Adipocyte (in vitro differentiated cells): ENCODE results near the gene SYTL5.
A peak's percentile ranks its signal among the peaks of the same experiment; 100 is the strongest.

Source experiments
- DNase-seq: peaks from one replicate; pipeline ENCODE4 v3.0.0-alpha.2; 2015; ENCODE audit warnings: low read depth
- H3K27me3 ChIP-seq: replicated peaks from 2 replicates; pipeline ENCODE4 v1.7.0; 2013; ENCODE audit warnings: mild to moderate bottlenecking, low read length, moderate library complexity; ENCODE audit not compliant: control insufficient read depth, insufficient read depth
- H3K36me3 ChIP-seq: 2 replicates; pipeline ENCODE4 v1.7.0; 2013; ENCODE audit warnings: low read length, mild to moderate bottlenecking, moderate library complexity; ENCODE audit not compliant: control insufficient read depth, insufficient read depth, severe bottlenecking
- H3K4me1 ChIP-seq: 2 replicates; pipeline ENCODE4 v1.7.0; 2013; ENCODE audit warnings: mild to moderate bottlenecking, low read length, moderate library complexity; ENCODE audit not compliant: control insufficient read depth, insufficient read depth
- H3K4me3 ChIP-seq: 2 replicates; pipeline ENCODE4 v1.7.0; 2013; ENCODE audit warnings: mild to moderate bottlenecking, low read length, moderate library complexity
- H3K9ac ChIP-seq: 2 replicates; pipeline ENCODE4 v1.7.0; 2013; ENCODE audit warnings: mild to moderate bottlenecking, low read length, moderate library complexity
- H3K9me3 ChIP-seq: 2 replicates; pipeline ENCODE4 v1.7.0; 2013; ENCODE audit warnings: mild to moderate bottlenecking, low read length, moderate library complexity; ENCODE audit not compliant: control insufficient read depth

The SYTL5 gene

GRCh38 chrX:38149016-38149415 is 142.7 kb downstream of the SYTL5 start:
- Histone ChIP-seq H3K4me3 (no peak overlapping the region), H3K9ac (no peak overlapping the region), H3K36me3 (peaks cover 59% of the 10 kb centered on the region), H3K4me1 (peaks cover 17% of the 10 kb centered on the region), H3K27me3 (no peaks in the 10 kb centered on the region), H3K9me3 (no peaks in the 10 kb centered on the region)
- no peak for DNase-seq

- no peak for DNase-seq
- no peaks in the 10 kb centered on the region for H3K9me3 ChIP-seq
These were observed 144.6 kb downstream of the SYTL5 start for GRCh38 chrX:38150993-38151392.

DNA sequence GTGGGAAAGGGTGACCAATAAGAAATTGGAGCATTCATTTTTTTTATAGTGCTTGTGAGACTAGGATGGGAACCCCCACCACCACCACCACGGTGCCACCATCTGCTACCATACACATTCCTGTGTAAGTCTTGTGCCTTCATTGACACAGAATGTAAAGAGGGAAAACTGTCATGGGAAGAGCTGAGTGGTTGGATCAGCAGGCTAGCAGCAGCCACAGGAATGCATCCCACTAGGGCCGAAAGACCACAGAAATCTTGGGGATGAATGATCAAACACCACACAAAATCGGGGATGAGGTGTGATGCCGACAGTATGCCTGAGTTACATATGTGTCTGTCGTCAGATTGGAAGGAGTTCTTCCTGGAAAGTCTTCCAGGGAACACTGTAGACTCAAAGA is 145.1 kb downstream of the SYTL5 start:
- DNase-seq: no peak
- Histone ChIP-seq H3K4me3 (no peak overlapping the region), H3K9me3 (no peaks in the 10 kb centered on the region), H3K36me3 (peaks cover 78% of the 10 kb centered on the region), H3K4me1 (peaks cover 25% of the 10 kb centered on the region), H3K9ac (no peak overlapping the region), H3K27me3 (no peaks in the 10 kb centered on the region)

More at GRCh38 chrX:38150993-38151392, 144.6 kb downstream of the SYTL5 start:
- H3K4me1 ChIP-seq: peaks cover 27% of the 10 kb centered on the region
- H3K9ac ChIP-seq: no peak overlapping the region
- H3K4me3 ChIP-seq: no peak overlapping the region
- H3K36me3 ChIP-seq: peaks cover 74% of the 10 kb centered on the region
- no peaks in the 10 kb centered on the region for H3K27me3 ChIP-seq

GRCh38 chrX:38154340-38154739 is 148.0 kb downstream of the SYTL5 start:
- H3K4me1 ChIP-seq: peaks cover 19% of the 10 kb centered on the region
- no peaks in the 10 kb centered on the region for H3K9me3 ChIP-seq

GRCh38 chrX:38154818-38155217 is 148.5 kb downstream of the SYTL5 start:
- H3K36me3 ChIP-seq: peaks cover 84% of the 10 kb centered on the region
- H3K9me3 ChIP-seq: no peaks in the 10 kb centered on the region
- H3K27me3 ChIP-seq: no peaks in the 10 kb centered on the region
- H3K4me1 ChIP-seq: peaks cover 19% of the 10 kb centered on the region
- peak; percentile 24 for DNase-seq
- H3K9ac ChIP-seq: peak overlapping the region; percentile 37
- H3K4me3 ChIP-seq: no peak overlapping the region

More at GRCh38 chrX:38154340-38154739, 148.0 kb downstream of the SYTL5 start:
- no peaks in the 10 kb centered on the region for H3K27me3 ChIP-seq
- H3K36me3 ChIP-seq: peaks cover 85% of the 10 kb centered on the region
- H3K9ac ChIP-seq: peak overlapping the region; percentile 37
- DNase-seq: no peak
- no peak overlapping the region for H3K4me3 ChIP-seq

DNA sequence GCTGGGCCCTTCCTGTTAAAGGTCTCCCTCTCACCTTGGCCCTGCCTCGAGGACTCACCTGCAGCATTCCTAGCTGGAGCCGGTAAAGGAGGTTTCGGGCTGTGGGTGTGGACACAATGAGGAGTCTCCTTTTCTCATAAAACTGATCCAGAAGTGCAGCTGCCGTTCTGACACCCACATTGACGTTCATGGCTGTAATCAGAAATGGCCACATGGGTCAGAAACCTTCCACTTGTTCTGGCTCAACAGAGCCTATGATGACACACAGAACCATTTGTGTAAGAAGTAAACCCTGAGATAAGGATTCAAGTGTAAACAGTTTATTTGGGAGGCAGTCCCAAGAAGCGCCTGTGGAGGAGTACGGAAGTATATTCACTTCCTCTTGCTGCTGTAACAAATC is 150.5 kb downstream of the SYTL5 start:
- H3K36me3 ChIP-seq: peaks cover 88% of the 10 kb centered on the region
- no peak overlapping the region for H3K4me3 ChIP-seq
- no peak for DNase-seq
- H3K27me3 ChIP-seq: no peaks in the 10 kb centered on the region
- H3K4me1 ChIP-seq: peaks cover 19% of the 10 kb centered on the region
- no peak overlapping the region for H3K9ac ChIP-seq
- H3K9me3 ChIP-seq: no peaks in the 10 kb centered on the region

DNA sequence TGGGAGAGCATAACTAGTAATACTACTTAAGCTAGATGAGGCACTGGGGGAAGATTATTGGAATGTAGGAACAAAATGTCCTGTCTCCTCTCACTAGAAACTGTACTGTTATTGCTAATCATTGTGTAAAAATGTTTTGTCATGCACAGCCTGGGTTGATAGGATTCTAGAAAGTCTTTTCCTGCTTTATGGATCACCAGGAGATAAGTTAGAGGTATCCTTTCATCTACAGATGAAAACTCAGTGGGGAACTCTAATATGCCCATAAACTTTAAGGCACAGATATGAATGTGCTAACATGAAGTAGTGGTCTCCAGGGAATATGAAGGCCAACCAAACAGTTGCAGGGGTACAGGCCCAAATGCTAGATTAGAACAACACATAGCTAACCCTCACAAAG is 156.8 kb downstream of the SYTL5 start:
- Histone ChIP-seq H3K9ac (peak overlapping the region; percentile 19), H3K27me3 (peaks cover 3% of the 10 kb centered on the region), H3K4me1 (peaks cover 37% of the 10 kb centered on the region), H3K4me3 (no peak overlapping the region), H3K36me3 (peaks cover 75% of the 10 kb centered on the region), H3K9me3 (no peaks in the 10 kb centered on the region)
- no peak for DNase-seq

- no peak overlapping the region for H3K9ac ChIP-seq
- no peak for DNase-seq
- peaks cover 73% of the 10 kb centered on the region for H3K36me3 ChIP-seq
- H3K27me3 ChIP-seq: peaks cover 3% of the 10 kb centered on the region
- no peaks in the 10 kb centered on the region for H3K9me3 ChIP-seq
- no peak overlapping the region for H3K4me3 ChIP-seq
- peaks cover 37% of the 10 kb centered on the region for H3K4me1 ChIP-seq
These were observed 158.7 kb downstream of the SYTL5 start for GRCh38 chrX:38165023-38165422.

DNA sequence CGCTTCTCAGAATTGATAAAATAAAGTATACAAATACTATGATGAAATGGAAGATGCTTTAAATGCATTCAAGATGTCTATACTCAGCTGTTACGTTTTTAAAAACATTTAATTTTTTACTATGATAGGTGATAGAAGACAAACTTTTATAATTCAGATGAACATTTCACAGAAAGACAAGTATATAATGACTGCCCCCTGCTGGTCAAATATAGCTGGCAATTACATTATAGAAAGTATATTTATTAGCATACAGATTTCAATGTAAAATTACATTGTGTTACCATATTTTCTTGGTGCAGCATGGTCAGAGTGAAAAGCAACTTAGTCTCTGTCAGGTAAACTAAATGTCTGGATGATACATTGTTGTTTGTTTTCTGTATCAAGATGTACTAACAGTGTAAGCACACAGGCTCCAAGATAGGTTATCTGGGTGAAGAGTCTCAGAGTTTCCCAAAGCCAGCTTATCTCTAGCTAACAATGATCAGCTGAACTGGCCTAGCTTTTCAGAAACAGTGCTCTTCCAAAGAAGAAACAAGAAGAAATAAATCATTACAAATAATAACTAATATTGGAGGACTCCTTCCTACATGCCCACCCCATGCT is 160.2 kb downstream of the SYTL5 start:
- Histone ChIP-seq H3K36me3 (peaks cover 72% of the 10 kb centered on the region), H3K4me1 (peaks cover 37% of the 10 kb centered on the region), H3K9me3 (no peaks in the 10 kb centered on the region), H3K27me3 (peaks cover 3% of the 10 kb centered on the region), H3K4me3 (no peak overlapping the region), H3K9ac (peak overlapping the region; percentile 1)
- DNase-seq: peak; percentile 75

GRCh38 chrX:38170556-38170955 is 164.2 kb downstream of the SYTL5 start:
- no peak overlapping the region for H3K9ac ChIP-seq
- H3K9me3 ChIP-seq: no peaks in the 10 kb centered on the region
- H3K4me1 ChIP-seq: peaks cover 5% of the 10 kb centered on the region
- no peaks in the 10 kb centered on the region for H3K27me3 ChIP-seq
- no peak overlapping the region for H3K4me3 ChIP-seq
- DNase-seq: peak; percentile 13
- H3K36me3 ChIP-seq: peaks cover 67% of the 10 kb centered on the region

- Histone ChIP-seq H3K4me1 (no peaks in the 10 kb centered on the region), H3K9ac (no peak overlapping the region), H3K36me3 (peaks cover 50% of the 10 kb centered on the region), H3K9me3 (no peaks in the 10 kb centered on the region), H3K4me3 (no peak overlapping the region), H3K27me3 (no peaks in the 10 kb centered on the region)
- no peak for DNase-seq
These were observed 166.2 kb downstream of the SYTL5 start for GRCh38 chrX:38172596-38172995.

GRCh38 chrX:38175139-38175538 is 168.8 kb downstream of the SYTL5 start:
- Histone ChIP-seq H3K27me3 (no peaks in the 10 kb centered on the region), H3K9ac (no peak overlapping the region), H3K9me3 (no peaks in the 10 kb centered on the region), H3K36me3 (peaks cover 35% of the 10 kb centered on the region), H3K4me3 (no peak overlapping the region), H3K4me1 (no peaks in the 10 kb centered on the region)
- DNase-seq: peak; percentile 31
